ENCODE results near the gene MUC16.

The MUC16 gene

DNA sequence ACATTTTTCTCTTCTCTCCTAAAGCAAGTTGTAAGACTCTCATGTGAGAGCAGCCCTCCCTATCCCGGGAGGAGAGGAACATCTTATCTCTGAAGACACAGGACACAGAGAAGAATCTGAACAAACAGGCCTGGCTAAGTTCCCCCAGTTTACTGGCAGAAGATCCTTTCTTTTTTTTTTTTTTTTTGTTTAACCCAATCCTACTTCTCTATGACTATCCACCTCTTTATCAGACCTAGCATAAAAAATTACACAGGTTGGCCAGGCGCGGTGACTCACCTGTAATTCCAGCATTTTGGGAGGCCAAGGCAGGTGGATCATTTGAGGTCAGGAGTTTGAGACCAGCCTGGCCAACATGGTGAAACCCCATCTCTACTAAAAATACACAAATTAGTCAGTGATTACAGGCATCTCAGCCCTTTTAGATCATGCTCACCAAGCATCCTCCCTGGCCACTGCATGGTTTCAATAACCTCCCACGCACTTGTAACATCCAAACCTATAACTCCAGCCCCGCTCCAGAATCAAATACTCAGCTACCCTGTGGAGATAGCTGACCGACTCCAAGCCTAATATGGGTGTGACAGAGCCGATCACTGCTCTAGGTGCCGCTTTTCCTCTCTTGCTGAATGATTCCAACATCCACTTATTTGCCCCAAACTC lies 27.3 kb upstream of the MUC16 start:
- DNase-seq (ENCODE audit: low read depth): no peak
- H3K4me3 ChIP-seq (ENCODE audit: low read depth, low read length): no peak overlapping the region
- no peak for TF ChIP-seq CTCF (IDR thresholded peaks at IDR 0.05; ENCODE audit: insufficient read depth, low read depth, low read length, missing control alignments)

GRCh38 chr19:9032136-9032631 lies 22.0 kb upstream of the MUC16 start:
- no peak for DNase-seq (ENCODE audit: low read depth)
- no peak overlapping the region for H3K4me3 ChIP-seq (ENCODE audit: low read depth, low read length)
- TF ChIP-seq CTCF (IDR thresholded peaks at IDR 0.05; ENCODE audit: insufficient read depth, low read depth, low read length, missing control alignments): no peak

- DNase-seq (ENCODE audit: low read depth): no peak
- TF ChIP-seq CTCF (IDR thresholded peaks at IDR 0.05; ENCODE audit: insufficient read depth, low read depth, low read length, missing control alignments): no peak
Measured at GRCh38 chr19:9018163-9018875, 8.1 kb upstream of the MUC16 start.

DNA sequence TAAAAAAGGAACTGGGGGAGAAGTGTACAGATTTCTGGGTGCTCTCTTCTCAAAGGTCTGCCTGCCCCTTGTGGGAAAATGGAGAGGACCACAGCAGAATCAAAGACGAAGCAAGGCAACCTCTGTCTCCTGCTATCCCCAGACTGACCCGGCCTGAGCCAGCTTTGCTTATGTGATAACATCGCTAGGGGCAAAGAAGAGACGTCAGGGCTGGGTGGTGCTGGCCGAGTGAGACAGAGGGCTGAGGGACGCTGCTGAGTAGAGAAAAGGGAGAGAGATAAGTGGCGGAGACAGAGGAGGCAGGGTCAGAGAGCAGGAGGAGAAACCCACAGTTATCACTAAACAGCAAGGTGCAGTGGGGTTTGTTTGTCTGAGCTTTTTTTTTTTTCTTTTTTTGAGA lies 4.6 kb upstream of the MUC16 start:
- H3K4me3 ChIP-seq (ENCODE audit: low read depth, low read length): no peak overlapping the region
- no peak for TF ChIP-seq CTCF (IDR thresholded peaks at IDR 0.05; ENCODE audit: insufficient read depth, low read depth, low read length, missing control alignments)
- DNase-seq (ENCODE audit: low read depth): no peak

More at GRCh38 chr19:9018163-9018875, 8.1 kb upstream of the MUC16 start:
- no peak overlapping the region for H3K4me3 ChIP-seq (ENCODE audit: low read depth, low read length)

- no peak for DNase-seq (ENCODE audit: low read depth)
- H3K4me3 ChIP-seq (ENCODE audit: low read depth, low read length): no peak overlapping the region
- TF ChIP-seq CTCF (IDR thresholded peaks at IDR 0.05; ENCODE audit: insufficient read depth, low read depth, low read length, missing control alignments): no peak
Measured at GRCh38 chr19:9013988-9014387, 3.8 kb upstream of the MUC16 start.

GRCh38 chr19:9011875-9012274 lies 1.7 kb upstream of the MUC16 start:
- H3K4me3 ChIP-seq (ENCODE audit: low read depth, low read length): no peak overlapping the region
- DNase-seq (ENCODE audit: low read depth): no peak
- TF ChIP-seq CTCF (IDR thresholded peaks at IDR 0.05; ENCODE audit: insufficient read depth, low read depth, low read length, missing control alignments): no peak
